IMR-90 (cell line): ENCODE measurements around the gene ADAMTS8. TPM values are rescaled to one million over a fixed set of nuclear protein-coding genes. Genes with fewer than 3 reads are reported as not detected.
A peak's percentile ranks its signal among the peaks of the same experiment; 100 is the strongest.

Experiments used
- ATAC-seq: fragments of 200-7000 bp; cut with Tn5 transposase; 2 replicates; pipeline ENCODE4 v1.9.1; 2020; ENCODE audit warnings: low read depth, mild to moderate bottlenecking, moderate library complexity
- BruUV-seq: library from RNA; stranded (reverse); fragments of 400-500 nt; replicated peaks from 2 replicates; lab custom pipeline; 2021; lab: Mats Ljungman, UMichigan
- CTCF ChIA-PET: fragments of 300-600 bp; formaldehyde crosslinking; extraction: SDS; loops from one replicate; lab custom pipeline; 2021; ENCODE audit warnings: antibody characterized with exemption; lab: Yijun Ruan, JAX
- POLR2A ChIA-PET: fragments of 300-600 bp; sonication (Branson Sonifier 250); formaldehyde crosslinking; loops from one replicate; lab custom pipeline; 2022; ENCODE audit warnings: antibody characterized with exemption; ENCODE audit not compliant: unreplicated experiment; lab: Charles Lee
- DNase-seq: peaks from one replicate; pipeline ENCODE4 v3.0.0; 2013
- H2AFZ ChIP-seq: replicated peaks from 2 replicates; pipeline ENCODE3; 2013; ENCODE audit warnings: low read length, mild to moderate bottlenecking; ENCODE audit not compliant: poor library complexity
- H2AK5ac ChIP-seq: 2 replicates; pipeline ENCODE4 v1.6.1; 2013; ENCODE audit warnings: low read depth, low read length, inconsistent platforms
- H2AK9ac ChIP-seq: replicated peaks from 2 replicates; pipeline ENCODE3; 2013; ENCODE audit warnings: mild to moderate bottlenecking, low read depth, low read length, moderate library complexity; ENCODE audit not compliant: poor library complexity
- H2BK120ac ChIP-seq: 2 replicates; pipeline ENCODE4 v1.6.1; 2013; ENCODE audit warnings: low read depth, low read length, inconsistent platforms
- H2BK15ac ChIP-seq: 3 replicates; pipeline ENCODE4 v1.6.1; 2013; ENCODE audit warnings: low read depth, low read length, inconsistent platforms
- H2BK20ac ChIP-seq: 2 replicates; pipeline ENCODE4 v1.6.1; 2013; ENCODE audit warnings: low read depth, mild to moderate bottlenecking, inconsistent platforms, low read length, moderate library complexity
- H2BK5ac ChIP-seq: 2 replicates; pipeline ENCODE4 v1.6.1; 2013; ENCODE audit warnings: mild to moderate bottlenecking, low read depth, low read length, inconsistent platforms; ENCODE audit not compliant: poor library complexity, severe bottlenecking
- H3K14ac ChIP-seq: replicated peaks from 2 replicates; pipeline ENCODE4 v1.6.1; 2013; ENCODE audit warnings: low read depth, low read length, inconsistent platforms
- H3K18ac ChIP-seq: 2 replicates; pipeline ENCODE4 v1.6.1; 2013; ENCODE audit warnings: low read depth, low read length, control low read depth
- H3K23ac ChIP-seq: 2 replicates; pipeline ENCODE4 v1.6.1; 2013; ENCODE audit warnings: low read depth, low read length, inconsistent platforms
- H3K27ac ChIP-seq: 2 replicates; pipeline ENCODE4 v1.5.1; 2013; ENCODE audit warnings: mild to moderate bottlenecking, control low read depth, low read length; ENCODE audit not compliant: insufficient read depth
- H3K27me3 ChIP-seq: 2 replicates; pipeline ENCODE4 v1.6.1; 2013; ENCODE audit warnings: low read length; ENCODE audit not compliant: control insufficient read depth, insufficient read depth
- H3K36me3 ChIP-seq: 2 replicates; pipeline ENCODE4 v1.6.1; 2013; ENCODE audit warnings: low read length, mixed read lengths; ENCODE audit not compliant: control insufficient read depth, insufficient read depth
- H3K4ac ChIP-seq: 2 replicates; pipeline ENCODE4 v1.6.1; 2013; ENCODE audit warnings: low read depth, low read length, inconsistent platforms
- H3K4me1 ChIP-seq: 2 replicates; pipeline ENCODE4 v1.6.1; 2013; ENCODE audit warnings: low read length, mixed read lengths; ENCODE audit not compliant: control insufficient read depth, insufficient read depth
- H3K4me2 ChIP-seq: 2 replicates; pipeline ENCODE4 v1.6.1; 2013; ENCODE audit warnings: low read depth, mild to moderate bottlenecking, control low read depth, low read length, moderate library complexity
- H3K4me3 ChIP-seq: 2 replicates; pipeline ENCODE4 v1.5.1; 2013; ENCODE audit warnings: low read depth, mild to moderate bottlenecking, control low read depth, low read length, moderate library complexity; ENCODE audit not compliant: insufficient read depth
- H3K56ac ChIP-seq: 2 replicates; pipeline ENCODE4 v1.6.1; 2013; ENCODE audit warnings: low read length, inconsistent platforms; ENCODE audit not compliant: insufficient read depth; ENCODE audit errors: extremely low read depth
- H3K79me1 ChIP-seq, 2 experiments: 2 replicates each; pipeline ENCODE4 v1.6.1; 2013; ENCODE audit warnings: low read length in 2 of 2, inconsistent platforms in 1 of 2, low read depth in 1 of 2
- H3K9ac ChIP-seq: 2 replicates; pipeline ENCODE4 v1.6.1; 2013; ENCODE audit warnings: low read depth, low read length, control low read depth
- H3K9me1 ChIP-seq: 2 replicates; pipeline ENCODE4 v1.6.1; 2013; ENCODE audit warnings: low read length, inconsistent platforms; ENCODE audit not compliant: insufficient read depth
- H3K9me3 ChIP-seq: 2 replicates; pipeline ENCODE4 v1.6.1; 2013; ENCODE audit warnings: low read length; ENCODE audit not compliant: control insufficient read depth, insufficient read depth
- H4K20me1 ChIP-seq: 2 replicates; pipeline ENCODE4 v1.6.1; 2013; ENCODE audit warnings: low read length, inconsistent platforms; ENCODE audit not compliant: insufficient read depth
- H4K5ac ChIP-seq: 2 replicates; pipeline ENCODE4 v1.6.1; 2013; ENCODE audit warnings: mild to moderate bottlenecking, low read depth, low read length, control low read depth
- H4K8ac ChIP-seq, 2 experiments: 2 replicates each; pipeline ENCODE4 v1.6.1; 2013; ENCODE audit warnings: low read depth in 2 of 2, low read length in 2 of 2, control low read depth in 1 of 2, inconsistent platforms in 1 of 2
- H4K91ac ChIP-seq: 2 replicates; pipeline ENCODE4 v1.6.1; 2013; ENCODE audit warnings: low read depth, low read length, inconsistent platforms; ENCODE audit not compliant: insufficient read depth
- BHLHE40 ChIP-seq: fragments of 150-350 bp; IDR thresholded peaks from 2 replicates; pipeline ENCODE4 v1.6.1; 2016; ENCODE audit warnings: mild to moderate bottlenecking, low read depth, low read length
- CEBPB ChIP-seq: IDR thresholded peaks from 2 replicates; pipeline ENCODE4 v1.6.1; 2012; ENCODE audit warnings: low read depth, low read length, improper control_type of control experiment
- FOS ChIP-seq: fragments of 150-350 bp; IDR thresholded peaks from 2 replicates; pipeline ENCODE4 v1.6.1; 2016; ENCODE audit warnings: low read depth, low read length
- RCOR1 ChIP-seq: IDR thresholded peaks from 2 replicates; pipeline ENCODE4 v1.6.1; 2012; ENCODE audit warnings: mild to moderate bottlenecking, low read length, improper control_type of control experiment; ENCODE audit not compliant: insufficient replicate concordance
- WGBS, 2 experiments: methylation state at CpG; one replicate each; pipeline versions ENCODE4 v1.1.5 to v1.1.7; 2013; ENCODE audit warnings: missing lambda C conversion rate in 2 of 2; ENCODE audit not compliant: insufficient read length in 1 of 2; ENCODE audit errors: extremely low coverage in 2 of 2; 5-methylcytosine and 5-hydroxymethylcytosine counted together
- dilution Hi-C: fragments of 300-500 bp; cut with HindIII; formaldehyde crosslinking; loops from one replicate; pipeline ENCODE4 v1.14.3; 2018; ENCODE audit warnings: low sequenced_read_pairs; ENCODE audit not compliant: unreplicated experiment
- in situ Hi-C: fragments of 300-500 bp; cut with MboI; formaldehyde crosslinking; loops from 3 replicates; pipeline ENCODE4 v1.14.3; 2019; ENCODE audit warnings: low sequenced_read_pairs, inconsistent platforms, mixed read lengths
- intact Hi-C: fragments of 100-400 bp; cut with micrococcal nuclease; formaldehyde crosslinking; loops from 2 replicates; pipeline ENCODE4 v1.10.0; 2022
- polyA plus RNA-seq, 3 experiments: library from polyadenylated mRNA; depleted of rRNA; stranded (reverse); fragments of >200 nt; gene quantifications; 2 replicates each; pipeline ENCODE4 v1.2.3, GENCODE V29; 2012; ENCODE audit warnings: low replicate concordance in 1 of 3
- total RNA-seq: library from RNA; depleted of rRNA; stranded (reverse); fragments of >200 nt; gene quantifications from 2 replicates; pipeline ENCODE4 v1.2.3, GENCODE V29; 2012

Gene ADAMTS8
- total and polyA plus RNA-seq, 2 of the 4 experiments (the other 2 are of a cell fraction), result under 0.01 to 0.60 TPM

DNA sequence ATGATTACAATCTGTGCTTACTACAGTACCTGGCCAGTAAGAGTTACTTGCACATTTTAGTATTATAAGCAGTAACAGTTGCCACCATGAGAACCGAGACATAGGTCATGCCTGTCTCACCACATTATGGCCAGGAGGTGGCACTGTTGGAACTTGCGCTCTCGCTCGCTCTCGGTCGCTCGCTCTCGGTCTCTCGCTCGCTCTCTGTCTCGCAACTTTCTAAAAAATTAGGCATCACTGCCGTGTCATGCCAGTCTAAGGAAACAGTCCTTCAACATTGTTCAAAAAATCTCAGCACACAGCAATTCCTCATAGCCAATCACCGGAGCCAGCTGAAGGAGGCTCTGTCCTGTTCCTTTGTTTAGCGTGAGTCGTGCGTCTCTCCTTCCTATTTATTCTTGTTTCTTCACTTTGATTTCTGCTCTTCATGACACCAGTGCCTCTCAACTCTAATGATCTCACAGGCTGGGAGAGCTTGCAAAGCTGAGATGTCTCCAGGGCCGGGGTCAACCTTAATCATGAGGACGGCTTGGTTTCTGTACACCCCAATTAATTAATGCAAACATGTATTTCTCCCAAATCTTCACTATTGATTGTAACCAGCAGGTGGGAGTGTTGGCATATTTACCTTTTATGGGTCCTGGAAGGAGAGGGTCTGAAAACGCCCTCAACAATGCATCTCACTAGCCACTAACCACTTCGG is 6.3 kb upstream of the ADAMTS8 start (continued):
- no peak for TF ChIP-seq FOS
- no peak for TF ChIP-seq BHLHE40

DNA sequence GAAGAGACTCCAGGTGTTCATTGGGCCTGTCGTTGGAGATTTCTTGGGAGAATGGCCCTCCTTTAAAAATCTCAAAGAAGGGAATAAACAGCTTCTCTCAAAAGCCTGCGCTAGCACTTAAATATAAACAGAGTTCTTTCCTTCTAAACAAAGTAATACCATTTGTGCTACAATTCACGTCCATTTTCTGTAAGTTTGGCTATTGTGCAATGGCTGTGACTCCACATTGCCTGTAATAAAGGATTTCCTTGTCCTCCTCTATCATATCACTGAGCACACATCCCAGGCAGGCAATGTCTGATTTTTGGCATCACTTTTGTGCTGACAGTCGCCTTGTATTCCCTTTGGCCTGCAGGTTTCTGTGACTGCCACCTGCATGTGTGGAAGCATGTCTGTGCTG is 4.9 kb upstream of the ADAMTS8 start:
- in situ Hi-C loops (no loop called here), dilution Hi-C loops (loop anchor here (25.0 kb wide), 1 partner anchor 429 kb away; no protein-coding TSS in a partner anchor), intact Hi-C loops (loop anchor here (5.0 to 10.0 kb wide), 2 partner anchors 479 to 781 kb away; no protein-coding TSS in a partner anchor)
- Histone ChIP-seq H3K9me3 (no peaks in the 10 kb centered on the region), H3K36me3 (no peaks in the 10 kb centered on the region), H3K27me3 (peaks cover 22% of the 10 kb centered on the region), H3K56ac (no peak overlapping the region), H3K79me1 (no peaks in the 10 kb centered on the region), H2BK5ac (peak overlapping the region; percentile 20), H2AK9ac (no peak overlapping the region), H3K9ac (no peak overlapping the region), H3K27ac (peak overlapping the region; percentile 82; the same call in 1 of the 2 replicates), H4K91ac (peak overlapping the region; percentile 79), H3K4me2 (0 out of 2 replicates have a peak overlapping the region, but pooled peaks have one; percentile 28), H2BK120ac (peak overlapping the region; percentile 39), H3K18ac (peak overlapping the region; percentile 48; the same call in 1 of the 2 replicates), H3K4me3 (no peak overlapping the region), H2AFZ (no peak overlapping the region), H3K4me1 (peaks cover 10% of the 10 kb centered on the region), H3K23ac (no peak overlapping the region), H3K9me1 (0 out of 2 replicates have a peak, but pooled peaks cover 3% of the 10 kb centered on the region), H2BK20ac (peak overlapping the region; percentile 79), H3K4ac (peak overlapping the region; percentile 79; the same call in 1 of the 2 replicates), H3K14ac (no peak overlapping the region; the same call in 1 of the 2 replicates), H4K8ac (no peak overlapping the region), H2BK15ac (no peak overlapping the region), H4K5ac (peak overlapping the region; percentile 74; the same call in 1 of the 2 replicates), H2AK5ac (peak overlapping the region; percentile 91), H4K20me1 (0 out of 2 replicates have a peak, but pooled peaks cover 4% of the 10 kb centered on the region)
- ATAC-seq (peak; percentile 6; the same call in 1 of the 2 replicates), DNase-seq (peak; percentile 76)
- TF ChIP-seq RCOR1 (no peak), CEBPB (peak; percentile 97)
- POLR2A ChIA-PET, result no interaction called here
- WGBS, 2 experiments, result no CpG with 5 or more reads among the region's 4 CpGs
- BruUV-seq, result no TSS peak
- CTCF ChIA-PET, result interaction anchor here (1.1 to 5.4 kb wide), 4 partner anchors 9 to 428 kb away, joined by 3 to 95 read pairs (median 4); no protein-coding TSS in a partner anchor
